ENCODE results near the gene ST6GALNAC1. TPM values are rescaled to one million over a fixed set of nuclear protein-coding genes. Genes with fewer than 3 reads are reported as not detected.

Gene ST6GALNAC1
- total and polyA plus RNA-seq, 2 of the 8 experiments (the other 6 are each of a cell fraction or from before 2014, with no cell fraction given): not detected

GRCh38 chr17:76594690-76595089 is 48.9 kb downstream of the ST6GALNAC1 start:
- Histone ChIP-seq H3K23ac (ENCODE audit: insufficient read length) (no peak overlapping the region), H3K4me3 (ENCODE audit: extremely low read depth in 1 of 4, insufficient read depth in 2 of 4, low read depth in 3 of 4, low read length in 4 of 4) (no peak overlapping the region), H2AK5ac (ENCODE audit: low read depth, low read length) (no peak overlapping the region), H3K56ac (replicated peaks; ENCODE audit: insufficient read length, low read depth, low read length) (no peak overlapping the region), H3K27me3 (replicated peaks in 1 of 4; ENCODE audit: control insufficient read depth in 3 of 4, extremely low read depth in 1 of 4, insufficient read depth in 3 of 4, low read length in 3 of 4) (no peaks in the 10 kb centered on the region; a peak in 3 of 7 replicates), H3K4ac (replicated peaks; ENCODE audit: insufficient read length, low read depth, low read length) (no peak overlapping the region), H3K79me1 (ENCODE audit: low read depth, low read length) (no peaks in the 10 kb centered on the region), H3K36me3 (ENCODE audit: control insufficient read depth in 2 of 4, insufficient read depth in 4 of 4, low read length in 3 of 4) (no peaks in the 10 kb centered on the region), H4K8ac (ENCODE audit: extremely low read depth, insufficient read depth, low read length) (no peak overlapping the region), H3K27ac (ENCODE audit: low read depth, low read length) (no peak overlapping the region), H2BK5ac (ENCODE audit: low read depth, low read length) (no peak overlapping the region), H2BK15ac (ENCODE audit: low read length) (no peak overlapping the region), H2BK20ac (ENCODE audit: low read length) (no peak overlapping the region), H4K91ac (replicated peaks; ENCODE audit: insufficient read length, low read length) (no peak overlapping the region), H4K20me1 (replicated peaks in 1 of 2; ENCODE audit: control insufficient read depth in 1 of 2, insufficient read depth in 2 of 2, low read length in 2 of 2) (no peaks in the 10 kb centered on the region), H3K14ac (ENCODE audit: insufficient read length) (no peak overlapping the region), H2BK120ac (replicated peaks; ENCODE audit: low read depth, low read length) (no peak overlapping the region), H3K4me2 (ENCODE audit: insufficient read depth in 1 of 2, low read depth in 2 of 2, low read length in 2 of 2) (no peak overlapping the region), H3K9me3 (ENCODE audit: insufficient read depth in 2 of 2, low read depth in 1 of 2, low read length in 1 of 2) (no peaks in the 10 kb centered on the region), H3K79me2 (ENCODE audit: control insufficient read depth in 1 of 2, insufficient read depth in 2 of 2, low read length in 2 of 2) (no peaks in the 10 kb centered on the region), H2AFZ (ENCODE audit: low read length) (no peak overlapping the region), H3K4me1 (replicated peaks in 1 of 4; ENCODE audit: control insufficient read depth in 3 of 4, insufficient read depth in 4 of 4, low read length in 3 of 4) (no peaks in the 10 kb centered on the region), H3K23me2 (ENCODE audit: low read depth, low read length) (no peaks in the 10 kb centered on the region), H3K18ac (ENCODE audit: extremely low read depth, low read length) (no peak overlapping the region), H3K9ac (replicated peaks in 1 of 4; ENCODE audit: extremely low read depth in 1 of 4, low read depth in 3 of 4, low read length in 3 of 4) (no peak overlapping the region), H4K5ac (ENCODE audit: insufficient read length, low read depth, low read length) (no peak overlapping the region), H2BK12ac (ENCODE audit: low read depth, low read length) (no peak overlapping the region)
- TF ChIP-seq SIX5 (IDR thresholded peaks at IDR 0.05; ENCODE audit: low read depth, low read length): no peak
- no peak for TF ChIP-seq CTBP2 (IDR thresholded peaks at IDR 0.05; ENCODE audit: borderline replicate concordance, insufficient read depth, insufficient read length, low read length)
- CTCF ChIA-PET (ENCODE audit: partially characterized antibody): interaction anchor here (0.7 to 2.6 kb wide), 9 partner anchors 9 to 980 kb away, joined by 3 to 10 read pairs (median 5); no protein-coding TSS in a partner anchor
- FAIRE-seq: no peak
- no peak for DNase-seq (ENCODE audit: low read depth in 1 of 2, low spot score in 2 of 2)
- POLR2A ChIA-PET (ENCODE audit: partially characterized antibody): no interaction called here
- WGBS, 2 experiments (ENCODE audit: extremely low coverage in 1 of 2, insufficient coverage in 1 of 2, insufficient read length in 1 of 2, insufficient replicate concordance in 2 of 2, low coverage in 1 of 2, low lambda C conversion rate in 2 of 2, missing lambda C conversion rate in 1 of 2): 96% methylated on average over 3 of the region's 3 CpGs; no CpG with 5 or more reads in 1 of the 2 experiments
